NT2/D1 (cell line): ENCODE measurements around the gene KIF27.
"Not testable (repeated sequence)": the region's sequence is repeated elsewhere in the genome, so short reads cannot be mapped to it uniquely, and the experiment has no call there.

Experiments used
- SUZ12 ChIP-seq: IDR thresholded peaks from 2 replicates; pipeline ENCODE4 v1.6.1; 2011; ENCODE audit not compliant: insufficient read length, insufficient read depth; ENCODE audit errors: extremely low read depth
- ZNF274 ChIP-seq: IDR thresholded peaks from 2 replicates; pipeline ENCODE4 v1.6.1; 2011; ENCODE audit warnings: mild to moderate bottlenecking, low read depth, low read length

DNA sequence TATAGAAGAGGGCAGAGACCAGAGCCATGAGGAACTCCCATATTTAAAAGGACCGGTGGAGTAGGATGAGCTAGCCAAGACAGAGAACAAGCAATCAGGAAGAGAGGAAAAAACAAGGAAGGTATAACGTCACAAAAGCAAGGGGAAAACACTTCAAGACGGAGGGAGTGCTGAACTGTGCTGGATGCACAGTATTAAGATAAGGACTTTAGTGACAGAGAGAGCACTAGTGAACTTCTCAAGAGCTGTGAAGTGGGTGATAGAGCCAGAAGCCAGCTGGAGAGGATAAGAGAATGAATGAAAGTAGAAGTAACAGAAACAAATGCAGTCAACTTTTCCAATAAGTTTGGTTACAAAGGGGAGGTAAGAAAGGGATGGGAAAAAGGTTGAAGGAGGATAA lies 45.7 kb downstream of the KIF27 start:
- TF ChIP-seq SUZ12, ZNF274: not testable (repeated sequence)
